ENCODE measurements around the gene CUEDC1.

GRCh38 chr17:57914273-57915142 lies 40.7 kb downstream of the CUEDC1 start:
- TF ChIP-seq ZNF302 (CRISPR knock-in tag; IDR thresholded peaks at IDR 0.05) (no peak), NR3C1 (IDR thresholded peaks at IDR 0.05) (no peak), JUN (IDR thresholded peaks at IDR 0.05) (no peak), POLR2A (IDR thresholded peaks at IDR 0.05; ENCODE audit: low read length) (no peak), NPAS2 (CRISPR knock-in tag; IDR thresholded peaks at IDR 0.05; ENCODE audit: borderline replicate concordance) (no peak), JUNB (IDR thresholded peaks at IDR 0.05) (no peak), PBX3 (IDR thresholded peaks at IDR 0.05) (no peak), CHD2 (IDR thresholded peaks at IDR 0.05; ENCODE audit: low read length, partially characterized antibody) (no peak)
- TF ChIP-seq, protein P1, sequence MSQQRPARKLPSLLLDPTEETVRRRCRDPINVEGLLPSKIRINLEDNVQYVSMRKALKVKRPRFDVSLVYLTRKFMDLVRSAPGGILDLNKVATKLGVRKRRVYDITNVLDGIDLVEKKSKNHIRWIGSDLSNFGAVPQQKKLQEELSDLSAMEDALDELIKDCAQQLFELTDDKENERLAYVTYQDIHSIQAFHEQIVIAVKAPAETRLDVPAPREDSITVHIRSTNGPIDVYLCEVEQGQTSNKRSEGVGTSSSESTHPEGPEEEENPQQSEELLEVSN (IDR thresholded peaks at IDR 0.05; ENCODE audit: borderline replicate concordance, low read depth) = no peak
- TF ChIP-seq, protein P2, sequence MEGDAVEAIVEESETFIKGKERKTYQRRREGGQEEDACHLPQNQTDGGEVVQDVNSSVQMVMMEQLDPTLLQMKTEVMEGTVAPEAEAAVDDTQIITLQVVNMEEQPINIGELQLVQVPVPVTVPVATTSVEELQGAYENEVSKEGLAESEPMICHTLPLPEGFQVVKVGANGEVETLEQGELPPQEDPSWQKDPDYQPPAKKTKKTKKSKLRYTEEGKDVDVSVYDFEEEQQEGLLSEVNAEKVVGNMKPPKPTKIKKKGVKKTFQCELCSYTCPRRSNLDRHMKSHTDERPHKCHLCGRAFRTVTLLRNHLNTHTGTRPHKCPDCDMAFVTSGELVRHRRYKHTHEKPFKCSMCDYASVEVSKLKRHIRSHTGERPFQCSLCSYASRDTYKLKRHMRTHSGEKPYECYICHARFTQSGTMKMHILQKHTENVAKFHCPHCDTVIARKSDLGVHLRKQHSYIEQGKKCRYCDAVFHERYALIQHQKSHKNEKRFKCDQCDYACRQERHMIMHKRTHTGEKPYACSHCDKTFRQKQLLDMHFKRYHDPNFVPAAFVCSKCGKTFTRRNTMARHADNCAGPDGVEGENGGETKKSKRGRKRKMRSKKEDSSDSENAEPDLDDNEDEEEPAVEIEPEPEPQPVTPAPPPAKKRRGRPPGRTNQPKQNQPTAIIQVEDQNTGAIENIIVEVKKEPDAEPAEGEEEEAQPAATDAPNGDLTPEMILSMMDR (IDR thresholded peaks at IDR 0.05) = no peak
